ENCODE measurements around the gene PPP1R11. TPM values are rescaled to one million over a fixed set of nuclear protein-coding genes. Genes with fewer than 3 reads are reported as not detected.

PPP1R11 gene
- polyA plus RNA-seq, 3 donors: 49.3 to 107 (median 67.7) TPM

DNA sequence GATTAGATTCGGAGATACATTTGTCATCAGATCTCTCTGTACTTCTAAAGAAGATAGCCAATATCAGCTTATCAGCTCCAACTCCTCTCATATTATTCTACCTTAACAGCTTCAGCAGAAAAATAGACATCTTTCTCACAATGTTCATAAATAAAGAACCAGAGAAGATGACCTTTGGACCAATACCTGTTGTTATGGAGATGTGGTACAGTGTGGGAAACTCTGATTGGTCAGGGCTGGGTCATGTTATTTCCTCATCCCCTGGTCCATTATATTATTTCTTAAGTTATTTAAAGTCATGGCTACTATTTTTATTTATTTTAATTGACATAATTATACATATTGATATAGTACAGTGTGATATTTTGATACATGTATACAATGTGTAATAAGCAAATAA is 41.8 kb upstream of the PPP1R11 start:
- WGBS (ENCODE audit: insufficient coverage): no CpG with 5 or more reads among the region's 1 CpG
- TF ChIP-seq, protein P1, sequence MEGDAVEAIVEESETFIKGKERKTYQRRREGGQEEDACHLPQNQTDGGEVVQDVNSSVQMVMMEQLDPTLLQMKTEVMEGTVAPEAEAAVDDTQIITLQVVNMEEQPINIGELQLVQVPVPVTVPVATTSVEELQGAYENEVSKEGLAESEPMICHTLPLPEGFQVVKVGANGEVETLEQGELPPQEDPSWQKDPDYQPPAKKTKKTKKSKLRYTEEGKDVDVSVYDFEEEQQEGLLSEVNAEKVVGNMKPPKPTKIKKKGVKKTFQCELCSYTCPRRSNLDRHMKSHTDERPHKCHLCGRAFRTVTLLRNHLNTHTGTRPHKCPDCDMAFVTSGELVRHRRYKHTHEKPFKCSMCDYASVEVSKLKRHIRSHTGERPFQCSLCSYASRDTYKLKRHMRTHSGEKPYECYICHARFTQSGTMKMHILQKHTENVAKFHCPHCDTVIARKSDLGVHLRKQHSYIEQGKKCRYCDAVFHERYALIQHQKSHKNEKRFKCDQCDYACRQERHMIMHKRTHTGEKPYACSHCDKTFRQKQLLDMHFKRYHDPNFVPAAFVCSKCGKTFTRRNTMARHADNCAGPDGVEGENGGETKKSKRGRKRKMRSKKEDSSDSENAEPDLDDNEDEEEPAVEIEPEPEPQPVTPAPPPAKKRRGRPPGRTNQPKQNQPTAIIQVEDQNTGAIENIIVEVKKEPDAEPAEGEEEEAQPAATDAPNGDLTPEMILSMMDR (IDR thresholded peaks at IDR 0.05): no peak
- peaks cover 2 to 14% of the 10 kb centered on the region in 2 donors for H3K36me3 Mint-ChIP-seq
- Histone ChIP-seq H3K9ac (ENCODE audit: insufficient read depth, low read length, poor library complexity, severe bottlenecking) (no peak overlapping the region), H3K79me2 (ENCODE audit: insufficient read depth, low read length) (no peaks in the 10 kb centered on the region), H3K27ac (ENCODE audit: low read depth in 1 of 2, low read length in 2 of 2) (no peak overlapping the region), H3K4me1 (ENCODE audit: control insufficient read depth in 1 of 2, insufficient read depth in 2 of 2, low read length in 2 of 2) (peaks cover 8 to 10% of the 10 kb centered on the region in 2 donors), H3K4me3 (replicated peaks in 1 of 3; ENCODE audit: low read depth in 2 of 3, low read length in 3 of 3) (no peak overlapping the region), H3K9me3 (replicated peaks in 1 of 2; ENCODE audit: control insufficient read depth in 1 of 2, insufficient read depth in 1 of 2, low read length in 2 of 2) (no peaks in the 10 kb centered on the region), H3K4me2 (replicated peaks; ENCODE audit: extremely low read depth, low read length, poor library complexity, severe bottlenecking) (no peak overlapping the region), H3K27me3 (ENCODE audit: control insufficient read depth in 2 of 2, insufficient read depth in 2 of 2, low read length in 2 of 2) (no peaks in the 10 kb centered on the region), H2AFZ (ENCODE audit: insufficient read depth, low read depth, low read length, poor library complexity, severe bottlenecking) (no peak overlapping the region), H4K20me1 (ENCODE audit: insufficient read depth, low read length) (no peaks in the 10 kb centered on the region), H3K36me3 (replicated peaks in 1 of 2; ENCODE audit: control insufficient read depth in 1 of 2, insufficient read depth in 2 of 2, low read length in 2 of 2) (no peaks in the 10 kb centered on the region)
- H3K4me3 Mint-ChIP-seq: no peak overlapping the region
- peaks cover 0 to 3% (median 0%) of the 10 kb centered on the region in 7 donors for H3K9me3 Mint-ChIP-seq
- no peak for DNase-seq
- peaks cover 17% of the 10 kb centered on the region for H3K4me1 Mint-ChIP-seq
- H3K27ac Mint-ChIP-seq: no peak overlapping the region
- H3K27me3 Mint-ChIP-seq (ENCODE audit: low read depth in 3 of 3): peaks cover 0 to 3% (median 0%) of the 10 kb centered on the region in 3 donors
- intact Hi-C loops (cut with micrococcal nuclease): no loop called here

DNA sequence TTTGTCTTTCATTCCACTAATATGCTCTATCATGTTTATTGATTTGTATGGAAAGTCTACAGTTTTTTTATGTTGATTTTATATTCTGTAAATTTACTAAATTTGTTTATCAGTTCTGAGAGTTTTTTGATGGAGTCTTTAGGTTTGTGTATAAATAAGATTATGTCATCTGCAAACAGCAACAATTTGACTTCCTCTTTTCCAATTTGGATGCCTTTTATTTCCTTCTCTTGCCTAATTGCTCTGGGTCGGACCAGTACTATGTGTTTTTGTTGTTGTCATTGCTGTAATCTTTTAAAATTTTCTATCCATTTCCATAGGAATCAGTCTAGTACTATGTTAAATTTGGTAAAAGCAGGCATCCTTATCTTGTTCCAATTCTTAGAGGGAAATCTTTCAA is 37.4 kb upstream of the PPP1R11 start:
- no CpG with 5 or more reads among the region's 1 CpG for WGBS (ENCODE audit: insufficient coverage)
- peaks cover 0 to 2% (median 0%) of the 10 kb centered on the region in 3 donors for H3K27me3 Mint-ChIP-seq (ENCODE audit: low read depth in 3 of 3)

More for the DNA sequence above, 37.4 kb upstream of the PPP1R11 start:
- no peak overlapping the region for H3K4me2 ChIP-seq (replicated peaks; ENCODE audit: extremely low read depth, low read length, poor library complexity, severe bottlenecking)
- Mint-ChIP-seq H3K27ac (no peak overlapping the region), H3K9me3 (peaks cover 0 to 3% (median 0%) of the 10 kb centered on the region in 7 donors), H3K36me3 (peaks cover 2% of the 10 kb centered on the region in 2 donors), H3K4me1 (peaks cover 28% of the 10 kb centered on the region), H3K4me3 (no peak overlapping the region)
- TF ChIP-seq, protein P1 (IDR thresholded peaks at IDR 0.05): no peak
- H3K27ac ChIP-seq (ENCODE audit: low read depth in 1 of 2, low read length in 2 of 2): no peak overlapping the region
- peak in 2 of 3 donors; percentile 30 to 32 for DNase-seq
- no peaks in the 10 kb centered on the region for H3K27me3 ChIP-seq (ENCODE audit: control insufficient read depth in 2 of 2, insufficient read depth in 2 of 2, low read length in 2 of 2)
- intact Hi-C loops (cut with micrococcal nuclease): no loop called here
- H2AFZ ChIP-seq (ENCODE audit: insufficient read depth, low read depth, low read length, poor library complexity, severe bottlenecking): no peak overlapping the region
- H3K9ac ChIP-seq (ENCODE audit: insufficient read depth, low read length, poor library complexity, severe bottlenecking): no peak overlapping the region
- no peaks in the 10 kb centered on the region for H4K20me1 ChIP-seq (ENCODE audit: insufficient read depth, low read length)
- peaks cover 15 to 17% of the 10 kb centered on the region in 2 donors for H3K4me1 ChIP-seq (ENCODE audit: control insufficient read depth in 1 of 2, insufficient read depth in 2 of 2, low read length in 2 of 2)
- no peaks in the 10 kb centered on the region for H3K9me3 ChIP-seq (replicated peaks in 1 of 2; ENCODE audit: control insufficient read depth in 1 of 2, insufficient read depth in 1 of 2, low read length in 2 of 2)
- H3K4me3 ChIP-seq (replicated peaks in 1 of 3; ENCODE audit: low read depth in 2 of 3, low read length in 3 of 3): no peak overlapping the region
- H3K36me3 ChIP-seq (replicated peaks in 1 of 2; ENCODE audit: control insufficient read depth in 1 of 2, insufficient read depth in 2 of 2, low read length in 2 of 2): no peaks in the 10 kb centered on the region
- no peaks in the 10 kb centered on the region for H3K79me2 ChIP-seq (ENCODE audit: insufficient read depth, low read length)
